HepG2 (cell line): ENCODE results near the gene TEKT5. TPM values are rescaled to one million over a fixed set of nuclear protein-coding genes. Genes with fewer than 3 reads are reported as not detected.
A peak's percentile ranks its signal among the peaks of the same experiment; 100 is the strongest.

Experiments
- EHMT2 ChIP-seq: fragments of 200-600 bp; sonication (generic); IDR thresholded peaks from 2 replicates; pipeline ENCODE4 v1.7.0; 2017; ENCODE audit warnings: antibody characterized with exemption, low read depth, low read length, borderline replicate concordance
- FOSL1 ChIP-seq: sonication (generic); formaldehyde crosslinking; IDR thresholded peaks from 2 replicates; pipeline ENCODE4 v1.9.0; 2021; ENCODE audit warnings: missing genetic modification reagents, borderline replicate concordance
- GZF1 ChIP-seq: sonication (generic); formaldehyde crosslinking; IDR thresholded peaks from 2 replicates; pipeline ENCODE4 v1.5.1; 2020; ENCODE audit warnings: mild to moderate bottlenecking, missing genetic modification reagents
- ISX ChIP-seq: sonication (generic); formaldehyde crosslinking; conservative IDR thresholded peaks from 2 replicates; pipeline ENCODE4 v1.5.0; 2020; ENCODE audit warnings: missing genetic modification reagents
- MEF2D ChIP-seq: sonication (generic); formaldehyde crosslinking; IDR thresholded peaks from 2 replicates; pipeline ENCODE4 v1.5.1; 2020; ENCODE audit warnings: mild to moderate bottlenecking, missing genetic modification reagents
- NCOA5 ChIP-seq: sonication (generic); formaldehyde crosslinking; IDR thresholded peaks from 2 replicates; pipeline ENCODE4 v1.4.0; 2020; ENCODE audit warnings: missing genetic modification reagents
- RFXAP ChIP-seq: sonication (generic); formaldehyde crosslinking; IDR thresholded peaks from 2 replicates; pipeline ENCODE4 v1.4.0; 2020; ENCODE audit warnings: missing genetic modification reagents, borderline replicate concordance
- ZNF232 ChIP-seq: sonication (generic); formaldehyde crosslinking; IDR thresholded peaks from 2 replicates; pipeline ENCODE4 v1.4.0; 2020; ENCODE audit warnings: missing genetic modification reagents, borderline replicate concordance
- ZNF292 ChIP-seq: sonication (generic); formaldehyde crosslinking; IDR thresholded peaks from 2 replicates; pipeline ENCODE4 v1.8.1; 2022; ENCODE audit warnings: mild to moderate bottlenecking, low read depth, missing genetic modification reagents, borderline replicate concordance
- ZNF350 ChIP-seq: sonication (generic); formaldehyde crosslinking; IDR thresholded peaks from 2 replicates; pipeline ENCODE4 v1.4.0; 2020; ENCODE audit warnings: mild to moderate bottlenecking, low read depth, missing genetic modification reagents, borderline replicate concordance
- ZNF382 ChIP-seq: sonication (generic); formaldehyde crosslinking; IDR thresholded peaks from 2 replicates; pipeline ENCODE4 v1.5.0; 2020; ENCODE audit warnings: missing genetic modification reagents, mild to moderate bottlenecking, borderline replicate concordance
- ZNF678 ChIP-seq: sonication (generic); formaldehyde crosslinking; IDR thresholded peaks from 2 replicates; pipeline ENCODE4 v1.4.0; 2020; ENCODE audit warnings: mild to moderate bottlenecking, missing genetic modification reagents
- polyA plus RNA-seq, 8 experiments: library from polyadenylated mRNA; depleted of rRNA in 3 of 8; stranded (reverse) in 7 of 8; unstranded in 1 of 8; fragments of >200 nt; fragmentation: Illumina TruSeq in 4 of 8; extraction: Trizol in 4 of 8; gene quantifications; 2 replicates each; pipeline versions ENCODE4 v1.2.1 to v1.2.3, GENCODE V29; 2011 to 2016; ENCODE audit warnings: low read depth in 4 of 8, missing spikeins in 1 of 8, mixed read lengths in 1 of 8; ENCODE audit not compliant: insufficient read depth in 1 of 8
- total RNA-seq, 5 experiments: library from RNA; depleted of rRNA; stranded (reverse); fragments of >200 nt; fragmentation: Illumina TruSeq; extraction: Trizol; gene quantifications; 2 replicates each; pipeline ENCODE4 v1.2.3, GENCODE V29; 2016; ENCODE audit warnings: low read depth in 1 of 5
- TF ChIP-seq, protein P1 (sequence below), 2 experiments: sonication (generic) in 1 of 2; formaldehyde crosslinking in 1 of 2; IDR thresholded peaks; 2 replicates each; pipeline versions ENCODE4 v1.4.0 to v1.6.1; 2016 to 2020; ENCODE audit warnings: borderline replicate concordance in 1 of 2, low read depth in 1 of 2, mild to moderate bottlenecking in 1 of 2, missing genetic modification reagents in 1 of 2
- TF ChIP-seq, protein P2 (sequence below): sonication (generic); formaldehyde crosslinking; IDR thresholded peaks from one replicate; pipeline ENCODE4 v1.5.1; 2020; ENCODE audit warnings: mild to moderate bottlenecking, missing genetic modification reagents; ENCODE audit errors: not compliant biosample characterization

TEKT5 gene
- total and polyA plus RNA-seq, 2 of the 13 experiments (the other 11 are each of a cell fraction or from before 2014, with no cell fraction given): 0.16 TPM; not detected in 1

DNA sequence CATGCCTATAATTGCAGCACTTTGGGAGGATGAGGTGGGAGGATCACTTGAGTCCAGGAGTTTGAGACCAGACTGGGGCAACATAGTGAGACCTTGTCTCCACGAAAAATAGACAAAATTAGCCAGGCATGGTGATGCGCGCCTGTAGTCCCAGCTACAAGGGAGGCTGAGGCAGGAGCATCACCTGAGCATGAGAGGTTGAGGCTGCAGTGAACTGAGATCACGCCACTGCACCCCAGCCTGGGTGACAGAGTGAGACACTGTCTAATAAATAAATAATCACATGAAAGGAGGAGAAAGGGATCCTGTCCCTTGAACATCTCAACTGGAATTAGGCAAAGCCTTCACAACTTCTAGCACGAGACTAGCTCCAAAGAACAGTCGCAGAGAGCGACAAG is 53.2 kb downstream of the TEKT5 start (continued):
- TF ChIP-seq, protein P1, sequence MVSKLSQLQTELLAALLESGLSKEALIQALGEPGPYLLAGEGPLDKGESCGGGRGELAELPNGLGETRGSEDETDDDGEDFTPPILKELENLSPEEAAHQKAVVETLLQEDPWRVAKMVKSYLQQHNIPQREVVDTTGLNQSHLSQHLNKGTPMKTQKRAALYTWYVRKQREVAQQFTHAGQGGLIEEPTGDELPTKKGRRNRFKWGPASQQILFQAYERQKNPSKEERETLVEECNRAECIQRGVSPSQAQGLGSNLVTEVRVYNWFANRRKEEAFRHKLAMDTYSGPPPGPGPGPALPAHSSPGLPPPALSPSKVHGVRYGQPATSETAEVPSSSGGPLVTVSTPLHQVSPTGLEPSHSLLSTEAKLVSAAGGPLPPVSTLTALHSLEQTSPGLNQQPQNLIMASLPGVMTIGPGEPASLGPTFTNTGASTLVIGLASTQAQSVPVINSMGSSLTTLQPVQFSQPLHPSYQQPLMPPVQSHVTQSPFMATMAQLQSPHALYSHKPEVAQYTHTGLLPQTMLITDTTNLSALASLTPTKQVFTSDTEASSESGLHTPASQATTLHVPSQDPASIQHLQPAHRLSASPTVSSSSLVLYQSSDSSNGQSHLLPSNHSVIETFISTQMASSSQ (IDR thresholded peaks at IDR 0.05; ENCODE audit: low read depth): no peak
- TF ChIP-seq, protein P1 (CRISPR knock-in tag; IDR thresholded peaks at IDR 0.05; ENCODE audit: borderline replicate concordance): no peak
- TF ChIP-seq ZNF350 (CRISPR knock-in tag) (0 out of 2 replicates have a peak, but pooled peaks have one; percentile 4), GZF1 (CRISPR knock-in tag) (0 out of 2 replicates have a peak, but pooled peaks have one; percentile 78), RFXAP (0 out of 2 replicates have a peak, but pooled peaks have one; percentile 21), ISX (CRISPR knock-in tag) (no peak), ZNF678 (CRISPR knock-in tag) (no peak), ZNF232 (CRISPR knock-in tag) (no peak), ZNF292 (CRISPR knock-in tag) (peak; percentile 23; the same call in 1 of the 2 replicates), MEF2D (CRISPR knock-in tag) (0 out of 2 replicates have a peak, but pooled peaks have one; percentile 56), ZNF382 (no peak), FOSL1 (CRISPR knock-in tag) (no peak), EHMT2 (no peak), NCOA5 (CRISPR knock-in tag) (no peak)
- TF ChIP-seq, protein P2, sequence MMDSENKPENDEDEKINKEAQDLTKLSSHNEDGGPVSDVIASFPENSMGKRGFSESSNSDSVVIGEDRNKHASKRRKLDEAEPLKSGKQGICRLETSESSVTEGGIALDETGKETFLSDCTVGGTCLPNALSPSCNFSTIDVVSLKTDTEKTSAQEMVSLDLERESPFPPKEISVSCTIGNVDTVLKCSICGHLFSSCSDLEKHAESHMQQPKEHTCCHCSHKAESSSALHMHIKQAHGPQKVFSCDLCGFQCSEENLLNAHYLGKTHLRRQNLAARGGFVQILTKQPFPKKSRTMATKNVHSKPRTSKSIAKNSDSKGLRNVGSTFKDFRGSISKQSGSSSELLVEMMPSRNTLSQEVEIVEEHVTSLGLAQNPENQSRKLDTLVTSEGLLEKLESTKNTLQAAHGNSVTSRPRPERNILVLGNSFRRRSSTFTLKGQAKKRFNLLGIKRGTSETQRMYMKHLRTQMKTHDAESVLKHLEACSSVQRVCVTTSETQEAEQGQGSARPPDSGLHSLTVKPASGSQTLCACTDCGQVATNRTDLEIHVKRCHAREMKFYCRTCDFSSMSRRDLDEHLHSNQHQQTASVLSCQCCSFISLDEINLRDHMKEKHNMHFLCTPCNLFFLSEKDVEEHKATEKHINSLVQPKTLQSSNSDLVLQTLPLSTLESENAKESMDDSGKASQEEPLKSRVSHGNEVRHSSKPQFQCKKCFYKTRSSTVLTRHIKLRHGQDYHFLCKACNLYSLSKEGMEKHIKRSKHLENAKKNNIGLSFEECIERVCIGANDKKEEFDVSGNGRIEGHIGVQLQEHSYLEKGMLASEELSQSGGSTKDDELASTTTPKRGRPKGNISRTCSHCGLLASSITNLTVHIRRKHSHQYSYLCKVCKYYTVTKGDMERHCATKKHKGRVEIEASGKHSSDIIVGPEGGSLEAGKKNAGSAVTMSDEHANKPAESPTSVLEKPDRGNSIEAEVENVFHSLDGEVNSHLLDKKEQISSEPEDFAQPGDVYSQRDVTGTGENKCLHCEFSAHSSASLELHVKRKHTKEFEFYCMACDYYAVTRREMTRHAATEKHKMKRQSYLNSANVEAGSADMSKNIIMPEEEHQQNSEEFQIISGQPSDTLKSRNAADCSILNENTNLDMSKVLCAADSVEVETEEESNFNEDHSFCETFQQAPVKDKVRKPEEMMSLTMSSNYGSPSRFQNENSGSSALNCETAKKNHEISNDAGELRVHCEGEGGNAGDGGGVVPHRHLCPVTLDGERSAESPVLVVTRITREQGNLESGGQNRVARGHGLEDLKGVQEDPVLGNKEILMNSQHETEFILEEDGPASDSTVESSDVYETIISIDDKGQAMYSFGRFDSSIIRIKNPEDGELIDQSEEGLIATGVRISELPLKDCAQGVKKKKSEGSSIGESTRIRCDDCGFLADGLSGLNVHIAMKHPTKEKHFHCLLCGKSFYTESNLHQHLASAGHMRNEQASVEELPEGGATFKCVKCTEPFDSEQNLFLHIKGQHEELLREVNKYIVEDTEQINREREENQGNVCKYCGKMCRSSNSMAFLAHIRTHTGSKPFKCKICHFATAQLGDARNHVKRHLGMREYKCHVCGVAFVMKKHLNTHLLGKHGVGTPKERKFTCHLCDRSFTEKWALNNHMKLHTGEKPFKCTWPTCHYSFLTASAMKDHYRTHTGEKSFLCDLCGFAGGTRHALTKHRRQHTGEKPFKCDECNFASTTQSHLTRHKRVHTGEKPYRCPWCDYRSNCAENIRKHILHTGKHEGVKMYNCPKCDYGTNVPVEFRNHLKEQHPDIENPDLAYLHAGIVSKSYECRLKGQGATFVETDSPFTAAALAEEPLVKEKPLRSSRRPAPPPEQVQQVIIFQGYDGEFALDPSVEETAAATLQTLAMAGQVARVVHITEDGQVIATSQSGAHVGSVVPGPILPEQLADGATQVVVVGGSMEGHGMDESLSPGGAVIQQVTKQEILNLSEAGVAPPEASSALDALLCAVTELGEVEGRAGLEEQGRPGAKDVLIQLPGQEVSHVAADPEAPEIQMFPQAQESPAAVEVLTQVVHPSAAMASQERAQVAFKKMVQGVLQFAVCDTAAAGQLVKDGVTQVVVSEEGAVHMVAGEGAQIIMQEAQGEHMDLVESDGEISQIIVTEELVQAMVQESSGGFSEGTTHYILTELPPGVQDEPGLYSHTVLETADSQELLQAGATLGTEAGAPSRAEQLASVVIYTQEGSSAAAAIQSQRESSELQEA (CRISPR knock-in tag): no peak
